HG02973 (cell line): ENCODE measurements around the gene SMAP1.

Source experiments
- ATAC-seq: cut with Tn5 transposase; IDR thresholded peaks from one replicate; pipeline ENCODE4 v1.9.1; 2021; ENCODE audit warnings: moderate library complexity; ENCODE audit not compliant: unreplicated experiment

The SMAP1 gene

GRCh38 chr6:70884074-70884983 lies 216.6 kb downstream of the SMAP1 start:
- ATAC-seq = peak; percentile 82

GRCh38 chr6:70886071-70886470 lies 218.4 kb downstream of the SMAP1 start:
- ATAC-seq = no peak

- no peak for ATAC-seq
These were observed 219.0 kb downstream of the SMAP1 start for GRCh38 chr6:70886661-70887060.

GRCh38 chr6:70889270-70889669 lies 221.6 kb downstream of the SMAP1 start:
- ATAC-seq = no peak

GRCh38 chr6:70894001-70894400 lies 226.3 kb downstream of the SMAP1 start:
- ATAC-seq = no peak

- ATAC-seq = no peak
These were observed 232.4 kb downstream of the SMAP1 start for GRCh38 chr6:70900047-70900446.

- no peak for ATAC-seq
These were observed 233.6 kb downstream of the SMAP1 start for GRCh38 chr6:70901324-70901723.

GRCh38 chr6:70903665-70904452 lies 236.2 kb downstream of the SMAP1 start:
- no peak for ATAC-seq

- ATAC-seq = no peak
These were observed 238.1 kb downstream of the SMAP1 start for GRCh38 chr6:70905742-70906141.
